ENCODE results near the gene RAB41.
"Not testable (repeated sequence)": the region's sequence is repeated elsewhere in the genome, so short reads cannot be mapped to it uniquely, and the experiment has no call there.

RAB41 gene

GRCh38 chrX:70281951-70282350 is at the start of gene RAB41:
Gene RAB41, plus strand, starts transcription at chrX:70282172. Its CDS starts 46 bp downstream, at chrX:70282218.
- no peak for DNase-seq (ENCODE audit: low read depth in 2 of 2)

- DNase-seq (ENCODE audit: low read depth in 2 of 2) = no peak
Measured at GRCh38 chrX:70234355-70234754, 47.6 kb upstream of the RAB41 start, which contains the start of gene AWAT1. Gene AWAT1, plus strand, starts transcription at chrX:70234655. Its CDS starts 41 bp downstream, at chrX:70234696.

DNA sequence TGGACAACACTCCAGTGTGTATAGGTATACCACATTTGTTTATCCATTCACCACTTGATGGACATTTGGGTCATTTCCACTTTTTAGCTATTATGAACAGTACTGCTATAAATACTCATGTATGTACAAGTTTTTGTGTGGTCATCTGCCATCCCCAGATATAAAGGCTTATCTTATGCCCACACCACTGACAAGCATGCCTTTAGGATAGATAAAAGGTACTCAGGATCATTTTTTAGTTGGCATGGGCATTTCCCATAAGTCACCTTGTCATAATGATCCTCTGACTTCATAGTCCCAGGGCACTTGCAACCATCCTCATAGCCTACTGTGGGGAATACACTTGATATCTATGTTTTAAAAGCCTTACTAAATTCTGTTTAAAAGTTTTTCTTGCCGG is 41.2 kb upstream of the RAB41 start:
- no peak for DNase-seq (ENCODE audit: low read depth in 2 of 2)

- DNase-seq (ENCODE audit: low read depth in 2 of 2) = no peak
Measured at GRCh38 chrX:70241501-70241900, 40.5 kb upstream of the RAB41 start.

DNA sequence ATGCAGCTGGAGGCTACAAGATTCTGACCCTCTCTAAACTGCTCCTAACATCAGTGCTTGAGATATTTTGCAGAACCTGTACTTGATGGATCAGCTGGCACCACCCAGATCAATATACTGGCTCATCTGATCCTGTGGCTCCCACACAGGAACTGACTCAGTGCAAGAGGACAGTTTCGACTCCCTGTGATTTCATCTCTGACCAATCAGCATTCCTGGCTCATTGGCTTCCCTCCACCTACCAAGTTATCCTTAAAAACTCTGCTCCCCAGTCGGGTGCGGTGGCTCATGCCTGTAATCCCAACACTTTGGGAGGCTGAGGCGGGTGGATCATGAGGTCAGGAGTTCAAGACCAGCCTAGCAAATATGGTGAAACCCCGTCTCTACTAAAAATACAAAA is 38.4 kb upstream of the RAB41 start:
- not testable (repeated sequence) for DNase-seq (ENCODE audit: low read depth in 2 of 2)

GRCh38 chrX:70244881-70245280 is 37.1 kb upstream of the RAB41 start:
- no peak for DNase-seq (ENCODE audit: low read depth in 2 of 2)

GRCh38 chrX:70247252-70247651 is 34.7 kb upstream of the RAB41 start:
- DNase-seq (ENCODE audit: low read depth in 2 of 2) = no peak

DNA sequence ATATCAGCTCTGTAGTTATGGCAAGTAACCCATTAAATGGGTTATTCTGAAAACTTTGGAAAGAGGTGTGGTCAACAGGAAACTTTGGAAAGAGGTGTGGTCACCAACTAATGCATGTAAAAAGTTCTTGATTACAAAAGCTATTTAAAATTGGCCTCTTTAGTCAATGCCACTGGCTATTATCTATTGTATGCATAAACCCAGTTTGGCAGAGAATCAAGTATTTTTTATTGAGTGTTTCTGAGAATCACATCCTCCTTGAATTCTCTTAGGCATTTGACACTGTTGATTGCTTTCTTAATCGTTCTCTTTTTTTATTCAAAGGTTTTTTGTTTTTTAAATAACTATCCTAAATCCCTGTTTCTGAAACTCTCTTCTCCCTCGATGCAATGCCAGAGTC is 29.5 kb upstream of the RAB41 start:
- DNase-seq (ENCODE audit: low read depth in 2 of 2) = no peak

DNA sequence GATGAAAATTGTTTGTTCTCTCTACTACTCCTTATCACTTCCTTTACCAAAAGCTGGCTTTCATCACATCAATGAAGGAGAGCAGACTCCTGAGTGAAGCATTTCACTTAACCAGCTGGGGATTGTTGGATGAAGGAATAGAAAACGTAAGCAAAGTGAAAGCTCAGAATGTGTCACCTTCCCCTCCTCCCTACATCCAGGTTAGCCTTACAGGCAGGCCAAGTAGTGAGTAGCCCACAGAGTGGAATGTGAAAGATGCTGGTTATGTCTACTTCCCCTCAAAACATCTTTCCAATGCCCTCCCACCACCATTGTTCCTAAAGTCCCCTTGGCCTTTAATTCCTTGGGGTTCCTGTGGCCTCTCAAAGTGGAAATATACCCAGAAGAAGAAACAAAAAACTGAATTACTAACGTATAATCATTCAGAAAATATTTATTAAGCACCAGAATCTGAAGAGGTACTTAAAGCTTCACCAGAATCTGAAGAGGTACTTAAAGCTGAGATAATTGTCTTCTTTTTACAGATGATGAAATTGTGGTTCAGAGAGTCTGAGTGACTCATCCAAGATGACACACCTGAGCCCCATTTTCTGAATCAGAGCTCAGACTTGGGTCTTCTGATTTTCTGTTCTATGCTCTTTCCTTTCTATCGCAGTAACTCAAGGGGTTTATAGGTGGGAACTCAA is 28.5 kb upstream of the RAB41 start:
- DNase-seq (ENCODE audit: low read depth in 2 of 2) = no peak

DNA sequence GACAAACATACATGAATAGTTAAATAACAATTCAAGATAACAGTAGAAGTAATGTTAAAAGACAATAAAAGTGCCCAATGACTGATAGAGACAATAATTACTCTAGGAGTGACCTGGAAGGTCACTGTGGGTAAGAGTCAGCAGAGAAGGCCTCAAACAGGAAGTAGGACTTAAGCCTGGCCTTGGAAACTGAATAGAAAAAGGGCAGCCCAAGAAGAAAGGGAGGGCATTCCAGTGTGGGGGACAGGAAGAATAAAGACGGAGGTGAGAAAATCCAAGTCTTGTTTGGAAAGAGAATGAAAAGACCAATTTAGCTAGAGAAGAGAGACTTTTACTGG is 27.9 kb upstream of the RAB41 start:
- DNase-seq (ENCODE audit: low read depth in 2 of 2) = no peak

- DNase-seq (ENCODE audit: low read depth in 2 of 2) = no peak
Measured at GRCh38 chrX:70254909-70255308, 27.1 kb upstream of the RAB41 start.

DNA sequence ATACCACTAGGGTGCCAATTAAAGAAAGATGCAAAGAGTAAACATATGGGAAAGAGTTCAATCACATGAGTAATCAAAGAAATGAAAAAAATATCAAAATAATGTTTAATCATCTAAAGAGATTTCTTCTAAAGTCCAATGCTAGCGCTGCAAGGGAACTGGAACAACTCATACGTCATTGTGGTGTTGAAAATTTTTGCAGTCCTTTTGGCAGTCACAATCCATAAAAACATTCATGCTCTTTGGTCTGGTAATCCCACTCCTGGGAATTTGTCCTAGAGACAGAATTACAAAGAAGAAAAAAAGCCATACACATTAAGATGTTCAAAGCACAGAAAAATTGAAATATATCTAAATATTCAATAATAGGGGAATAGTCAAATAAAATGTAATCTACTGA is 26.5 kb upstream of the RAB41 start:
- DNase-seq (ENCODE audit: low read depth in 2 of 2) = no peak

- no peak for DNase-seq (ENCODE audit: low read depth in 2 of 2)
Measured at GRCh38 chrX:70257423-70258288, 24.3 kb upstream of the RAB41 start.

DNA sequence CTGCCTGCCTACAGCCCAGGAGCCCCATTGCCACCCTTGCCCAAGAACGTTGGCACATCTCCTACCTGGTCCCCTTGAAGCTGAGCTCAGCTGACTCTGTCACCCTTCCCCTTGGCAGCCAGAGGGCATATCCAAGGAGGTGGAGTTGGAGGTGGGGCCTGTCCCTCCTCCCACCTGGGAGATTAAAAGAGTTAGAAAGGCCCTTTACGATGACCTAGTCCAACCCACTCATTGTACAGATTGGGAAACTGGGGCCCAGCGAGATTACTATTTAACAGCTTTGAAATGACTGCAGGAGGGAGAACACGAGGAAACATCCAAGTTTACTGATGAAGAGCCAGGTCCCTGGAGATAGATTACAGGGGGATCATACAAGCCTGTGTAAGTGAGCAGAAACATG is 21.9 kb upstream of the RAB41 start, which contains the start of gene P2RY4:
Gene P2RY4 (minus strand): TSS at position 101 of the 400 bp plus-strand sequence. CDS start 580 bp downstream, outside the sequence.
- DNase-seq (ENCODE audit: low read depth in 2 of 2) = no peak

GRCh38 chrX:70262952-70263567 is 18.9 kb upstream of the RAB41 start:
- DNase-seq (ENCODE audit: low read depth in 2 of 2) = no peak

- no peak for DNase-seq (ENCODE audit: low read depth in 2 of 2)
Measured at GRCh38 chrX:70264784-70265183, 17.2 kb upstream of the RAB41 start.

DNA sequence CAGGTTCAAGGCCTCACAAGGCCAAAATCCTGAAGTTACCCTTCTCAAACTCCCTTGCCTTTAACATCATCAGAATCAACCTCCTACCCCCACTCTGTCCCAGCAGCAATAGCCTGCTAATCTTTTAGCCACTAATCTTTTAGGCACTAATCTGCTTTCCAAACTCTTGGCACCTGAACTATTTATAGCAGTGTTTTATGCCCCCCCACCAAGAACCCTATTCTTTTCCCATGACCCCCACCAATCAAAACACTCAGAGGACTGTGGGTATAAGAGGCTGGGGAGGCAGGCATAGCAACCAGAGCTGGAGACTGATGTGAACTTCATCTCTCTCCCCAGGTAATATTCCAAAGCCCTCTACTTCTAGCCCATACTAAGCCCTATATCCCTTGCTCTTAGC is 13.9 kb upstream of the RAB41 start, which contains the start of gene ARR3:
Gene ARR3 (plus strand): TSS at position 301 of the 400 bp plus-strand sequence. CDS start 1,052 bp downstream, outside the sequence.
- no peak for DNase-seq (ENCODE audit: low read depth in 2 of 2)

GRCh38 chrX:70274029-70274428 is 7.9 kb upstream of the RAB41 start:
- not testable (repeated sequence) for DNase-seq (ENCODE audit: low read depth in 2 of 2)

- DNase-seq (ENCODE audit: low read depth in 2 of 2) = no peak
Measured at GRCh38 chrX:70279081-70279480, 2.9 kb upstream of the RAB41 start.

- no peak for DNase-seq (ENCODE audit: low read depth in 2 of 2)
Measured at GRCh38 chrX:70280573-70280972, 1.4 kb upstream of the RAB41 start.

DNA sequence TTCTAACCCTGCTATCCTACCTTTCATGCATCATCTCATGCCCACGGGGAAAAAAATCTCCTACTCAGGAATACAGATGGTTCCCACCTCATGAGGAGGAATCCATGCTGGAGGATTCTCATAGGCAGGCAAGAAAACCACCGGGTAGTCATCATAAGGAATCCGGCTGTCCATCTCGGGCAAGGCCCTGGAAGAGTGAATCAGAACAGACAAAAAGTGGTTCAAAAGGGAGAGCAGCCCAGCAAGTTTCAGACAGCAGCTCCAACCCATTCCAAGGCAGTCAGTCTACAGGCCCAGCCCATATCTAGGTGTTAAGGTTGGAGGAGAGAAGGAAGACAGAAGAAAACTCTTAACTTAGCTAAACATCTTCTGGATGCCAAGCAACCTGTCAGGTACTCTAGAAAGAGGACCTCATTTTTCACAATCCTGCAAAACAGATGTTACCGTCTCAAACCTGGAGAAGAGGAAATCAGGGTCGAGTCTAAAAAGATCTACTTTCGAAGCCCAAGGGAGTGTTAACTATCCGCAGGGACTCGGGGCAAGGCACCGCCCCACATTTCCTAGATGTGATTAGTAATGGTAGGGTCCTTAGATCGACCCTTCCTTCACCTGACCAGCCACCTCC is 7.3 kb downstream of the RAB41 start:
- DNase-seq (ENCODE audit: low read depth in 2 of 2) = no peak
